OCI-LY1 (cell line): ENCODE data around the gene IGSF6.

ENCODE experiments used
- H2AFZ ChIP-seq: fragments of 200-600 bp; sonication (generic), shearing (Covaris generic); 2 replicates; pipeline ENCODE4 v1.6.0; 2014; ENCODE audit warnings: antibody characterized with exemption, mild to moderate bottlenecking, low read length
- H3F3A ChIP-seq: fragments of 200-600 bp; sonication (generic), shearing (Covaris generic); 2 replicates; pipeline ENCODE4 v1.6.0; 2014; ENCODE audit warnings: mild to moderate bottlenecking, antibody characterized with exemption, low read length, moderate library complexity; ENCODE audit not compliant: insufficient read depth
- H3K27ac ChIP-seq: fragments of 200-600 bp; sonication (generic); 2 replicates; pipeline ENCODE4 v1.5.1; 2014; ENCODE audit warnings: low read length, mixed run types, mild to moderate bottlenecking, low read depth; ENCODE audit not compliant: poor library complexity, severe bottlenecking
- H3K27me3 ChIP-seq: fragments of 200-600 bp; sonication (generic); 2 replicates; pipeline ENCODE4 v1.6.0; 2014; ENCODE audit warnings: antibody characterized with exemption, mild to moderate bottlenecking, low read length, moderate library complexity; ENCODE audit not compliant: insufficient read depth
- H3K36me3 ChIP-seq: fragments of 200-600 bp; sonication (generic); 2 replicates; pipeline ENCODE4 v1.6.1; 2014; ENCODE audit warnings: mild to moderate bottlenecking, antibody characterized with exemption, low read length, moderate library complexity, mixed read lengths; ENCODE audit not compliant: insufficient read depth
- H3K4me1 ChIP-seq: fragments of 200-600 bp; sonication (generic); 2 replicates; pipeline ENCODE4 v1.5.1; 2014; ENCODE audit warnings: mild to moderate bottlenecking, low read length, moderate library complexity; ENCODE audit not compliant: insufficient read depth, severe bottlenecking
- H3K4me2 ChIP-seq: fragments of 200-600 bp; sonication (generic), shearing (Covaris generic); 2 replicates; pipeline ENCODE4 v1.6.1; 2014; ENCODE audit warnings: low read length
- H3K4me3 ChIP-seq: fragments of 200-600 bp; sonication (generic); 2 replicates; pipeline ENCODE4 v1.5.1; 2014; ENCODE audit warnings: low read length, low read depth, mild to moderate bottlenecking, mixed read lengths; ENCODE audit not compliant: poor library complexity, severe bottlenecking
- H3K79me2 ChIP-seq: fragments of 200-600 bp; shearing (Covaris generic); 2 replicates; pipeline ENCODE4 v1.6.1; 2016; ENCODE audit warnings: mixed run types, low read length, mixed read lengths; ENCODE audit not compliant: insufficient read depth
- H3K9ac ChIP-seq: fragments of 200-600 bp; sonication (generic), shearing (Covaris generic); 2 replicates; pipeline ENCODE4 v1.6.1; 2014; ENCODE audit warnings: mild to moderate bottlenecking, low read length, mixed read lengths
- H3K9me2 ChIP-seq: fragments of 200-600 bp; sonication (generic), shearing (Covaris generic); 2 replicates; pipeline ENCODE4 v1.6.1; 2014; ENCODE audit warnings: low read depth, mild to moderate bottlenecking, low read length, mixed read lengths
- H3K9me3 ChIP-seq: fragments of 200-600 bp; shearing (Covaris generic); 2 replicates; pipeline ENCODE4 v1.6.1; 2014; ENCODE audit warnings: low read length, mixed read lengths
- H4K20me1 ChIP-seq: fragments of 200-600 bp; sonication (generic), shearing (Covaris generic); 2 replicates; pipeline ENCODE4 v1.6.0; 2016; ENCODE audit warnings: mild to moderate bottlenecking, low read length; ENCODE audit not compliant: insufficient read depth
- EZH2 ChIP-seq: fragments of 200-600 bp; sonication (generic), shearing (Covaris generic); IDR thresholded peaks from 2 replicates; pipeline ENCODE4 v1.8.0; 2017; ENCODE audit warnings: borderline replicate concordance, mixed run types, mild to moderate bottlenecking, antibody characterized with exemption, low read length, moderate library complexity, mixed read lengths
- TF ChIP-seq, protein P1 (sequence below): fragments of 200-600 bp; sonication (generic), shearing (Covaris generic); IDR thresholded peaks from 2 replicates; pipeline ENCODE4 v1.5.1; 2017; ENCODE audit warnings: mild to moderate bottlenecking, antibody characterized with exemption, low read length, moderate library complexity, mixed read lengths

The IGSF6 gene

DNA sequence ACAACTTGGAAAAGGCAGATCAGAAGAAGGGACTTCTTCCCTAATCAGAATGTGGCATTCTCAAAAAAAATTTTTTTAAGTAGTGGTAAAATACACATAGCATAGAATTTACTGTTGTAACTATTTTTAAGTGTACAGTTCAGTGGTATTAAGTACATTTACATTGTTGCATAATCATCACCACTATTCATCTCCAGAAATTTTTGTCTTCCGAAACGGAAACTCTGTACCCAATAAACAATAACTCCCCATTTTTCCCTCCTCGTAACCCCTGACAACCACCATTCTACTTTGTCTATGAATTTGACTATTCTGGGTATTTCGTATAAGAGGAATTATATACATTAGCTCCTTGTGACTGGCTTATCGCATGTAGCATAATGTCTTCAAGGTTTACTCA is 34.1 kb downstream of the IGSF6 start:
- Histone ChIP-seq H3K4me1 (peaks cover 10% of the 10 kb centered on the region), H2AFZ (no peak overlapping the region), H3K4me2 (no peak overlapping the region), H3K4me3 (no peak overlapping the region), H3K9me3 (no peaks in the 10 kb centered on the region), H3K9ac (no peak overlapping the region), H4K20me1 (no peaks in the 10 kb centered on the region), H3F3A (no peaks in the 10 kb centered on the region), H3K36me3 (peaks cover 60% of the 10 kb centered on the region; the same call in 1 of the 2 replicates), H3K9me2 (no peaks in the 10 kb centered on the region), H3K27ac (no peak overlapping the region), H3K27me3 (no peaks in the 10 kb centered on the region), H3K79me2 (peaks cover 8% of the 10 kb centered on the region; the same call in 1 of the 2 replicates)
- TF ChIP-seq, protein P1, sequence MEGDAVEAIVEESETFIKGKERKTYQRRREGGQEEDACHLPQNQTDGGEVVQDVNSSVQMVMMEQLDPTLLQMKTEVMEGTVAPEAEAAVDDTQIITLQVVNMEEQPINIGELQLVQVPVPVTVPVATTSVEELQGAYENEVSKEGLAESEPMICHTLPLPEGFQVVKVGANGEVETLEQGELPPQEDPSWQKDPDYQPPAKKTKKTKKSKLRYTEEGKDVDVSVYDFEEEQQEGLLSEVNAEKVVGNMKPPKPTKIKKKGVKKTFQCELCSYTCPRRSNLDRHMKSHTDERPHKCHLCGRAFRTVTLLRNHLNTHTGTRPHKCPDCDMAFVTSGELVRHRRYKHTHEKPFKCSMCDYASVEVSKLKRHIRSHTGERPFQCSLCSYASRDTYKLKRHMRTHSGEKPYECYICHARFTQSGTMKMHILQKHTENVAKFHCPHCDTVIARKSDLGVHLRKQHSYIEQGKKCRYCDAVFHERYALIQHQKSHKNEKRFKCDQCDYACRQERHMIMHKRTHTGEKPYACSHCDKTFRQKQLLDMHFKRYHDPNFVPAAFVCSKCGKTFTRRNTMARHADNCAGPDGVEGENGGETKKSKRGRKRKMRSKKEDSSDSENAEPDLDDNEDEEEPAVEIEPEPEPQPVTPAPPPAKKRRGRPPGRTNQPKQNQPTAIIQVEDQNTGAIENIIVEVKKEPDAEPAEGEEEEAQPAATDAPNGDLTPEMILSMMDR, result no peak
- TF ChIP-seq EZH2, result no peak

DNA sequence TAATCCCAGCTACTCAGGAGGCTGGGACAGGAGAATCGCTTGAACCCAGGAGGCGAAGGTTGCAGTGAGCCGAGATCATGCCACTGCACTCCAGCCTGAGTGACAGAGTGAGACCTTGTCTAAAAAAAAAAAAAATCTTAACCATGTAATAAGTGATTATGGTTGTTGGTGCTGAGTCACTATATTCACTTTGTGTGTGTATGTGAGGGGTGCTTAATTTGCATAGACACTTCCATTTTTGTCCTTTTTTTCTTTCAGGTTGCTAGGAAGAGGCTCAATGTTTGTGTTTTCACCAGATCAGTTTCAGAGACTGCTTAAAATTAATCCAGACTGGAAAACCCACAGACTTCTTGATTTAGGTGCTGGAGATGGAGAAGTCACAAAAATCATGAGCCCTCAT is 34.8 kb downstream of the IGSF6 start:
- Histone ChIP-seq H3F3A (no peaks in the 10 kb centered on the region), H3K4me1 (peaks cover 10% of the 10 kb centered on the region), H4K20me1 (no peaks in the 10 kb centered on the region), H3K27me3 (no peaks in the 10 kb centered on the region), H3K4me2 (no peak overlapping the region), H3K27ac (no peak overlapping the region), H3K36me3 (peaks cover 55% of the 10 kb centered on the region; the same call in 1 of the 2 replicates), H2AFZ (no peak overlapping the region), H3K4me3 (no peak overlapping the region), H3K9ac (no peak overlapping the region), H3K9me3 (no peaks in the 10 kb centered on the region), H3K79me2 (peaks cover 14% of the 10 kb centered on the region), H3K9me2 (no peaks in the 10 kb centered on the region)
- TF ChIP-seq EZH2, result no peak
- TF ChIP-seq, protein P1, result no peak

DNA sequence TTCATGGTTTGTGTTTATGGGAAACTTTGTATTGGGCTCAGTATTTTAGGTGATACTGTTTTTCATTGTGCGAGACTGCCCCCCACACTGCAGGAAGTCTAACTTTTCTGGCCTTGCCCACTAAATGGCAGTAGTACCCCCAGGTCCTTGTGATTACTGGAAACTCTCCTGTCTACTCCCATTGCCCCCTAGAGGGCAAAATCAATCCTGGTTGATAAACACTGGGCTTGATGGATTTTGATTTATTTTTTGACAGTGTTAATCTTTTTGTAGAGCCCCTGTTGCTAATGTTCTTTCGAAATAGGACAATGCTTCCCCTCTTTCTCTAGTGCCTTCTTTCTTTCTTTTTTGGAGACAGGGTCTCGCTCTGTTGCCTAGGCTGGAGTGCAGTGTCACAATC is 37.5 kb downstream of the IGSF6 start:
- H2AFZ ChIP-seq, result no peak overlapping the region
- H4K20me1 ChIP-seq, result no peaks in the 10 kb centered on the region
- no peak overlapping the region for H3K4me3 ChIP-seq
- H3K4me2 ChIP-seq, result no peak overlapping the region
- H3K27ac ChIP-seq, result no peak overlapping the region
- no peaks in the 10 kb centered on the region for H3F3A ChIP-seq
- H3K36me3 ChIP-seq, result peaks cover 45% of the 10 kb centered on the region; the same call in 1 of the 2 replicates
- TF ChIP-seq, protein P1, result peak; percentile 38; the same call in 1 of the 2 replicates
- no peak for TF ChIP-seq EZH2
- no peaks in the 10 kb centered on the region for H3K9me3 ChIP-seq
- H3K9ac ChIP-seq, result no peak overlapping the region
- peaks cover 37% of the 10 kb centered on the region for H3K4me1 ChIP-seq
- H3K27me3 ChIP-seq, result no peaks in the 10 kb centered on the region
- H3K79me2 ChIP-seq, result peaks cover 41% of the 10 kb centered on the region
- no peaks in the 10 kb centered on the region for H3K9me2 ChIP-seq
